DND-41 (cell line): ENCODE measurements around the gene DISC1.
"Not testable (repeated sequence)": the region's sequence is repeated elsewhere in the genome, so short reads cannot be mapped to it uniquely, and the experiment has no call there.

Experiments
- ATAC-seq: fragments of 200-7000 bp; cut with Tn5 transposase; 3 replicates; pipeline ENCODE4 v1.9.1; 2021; ENCODE audit warnings: low read depth; ENCODE audit not compliant: insufficient read depth
- DNase-seq: peaks from one replicate; pipeline ENCODE4 v3.0.0-alpha.2; 2020
- H2AFZ ChIP-seq: 2 replicates; pipeline ENCODE4 v1.6.0; 2012; ENCODE audit warnings: low read depth, low read length
- H3K27ac ChIP-seq: 2 replicates; pipeline ENCODE4 v1.5.1; 2012; ENCODE audit warnings: low read length, inconsistent platforms
- H3K27me3 ChIP-seq: fragments of 200-600 bp; sonication (generic); 2 replicates; pipeline ENCODE4 v1.6.0; 2012; ENCODE audit warnings: low read length, mild to moderate bottlenecking, inconsistent platforms; ENCODE audit not compliant: insufficient read depth, poor library complexity
- H3K36me3 ChIP-seq: 2 replicates; pipeline ENCODE4 v1.5.1; 2012; ENCODE audit warnings: low read length, inconsistent platforms; ENCODE audit not compliant: insufficient read depth
- H3K4me1 ChIP-seq: 2 replicates; pipeline ENCODE4 v1.5.1; 2012; ENCODE audit warnings: mild to moderate bottlenecking, low read length; ENCODE audit not compliant: insufficient read depth
- H3K4me2 ChIP-seq: 2 replicates; pipeline ENCODE4 v1.6.0; 2012; ENCODE audit warnings: mild to moderate bottlenecking, moderate library complexity, low read length, inconsistent platforms; ENCODE audit not compliant: insufficient read depth
- H3K4me3 ChIP-seq, 2 experiments: fragments of 200-600 bp in 1 of 2; shearing (Covaris generic) in 1 of 2; 2 replicates each; pipeline ENCODE4 v1.5.1; 2012 to 2016; ENCODE audit warnings: inconsistent platforms in 2 of 2, low read length in 2 of 2, mild to moderate bottlenecking in 2 of 2, low read depth in 1 of 2, moderate library complexity in 1 of 2
- H3K79me2 ChIP-seq: 2 replicates; pipeline ENCODE4 v1.6.0; 2012; ENCODE audit warnings: low read length, inconsistent platforms; ENCODE audit not compliant: insufficient read depth
- H3K9ac ChIP-seq: 2 replicates; pipeline ENCODE4 v1.6.0; 2012; ENCODE audit warnings: low read depth, mild to moderate bottlenecking, inconsistent platforms, low read length, moderate library complexity
- H3K9me3 ChIP-seq: 2 replicates; pipeline ENCODE4 v1.5.1; 2012; ENCODE audit warnings: low read length, moderate library complexity, mild to moderate bottlenecking, inconsistent platforms; ENCODE audit not compliant: insufficient read depth, severe bottlenecking
- H4K20me1 ChIP-seq: 2 replicates; pipeline ENCODE4 v1.6.0; 2012; ENCODE audit warnings: low read length; ENCODE audit not compliant: insufficient read depth
- CTCF ChIP-seq: IDR thresholded peaks from 2 replicates; pipeline ENCODE4 v1.5.1; 2012; ENCODE audit warnings: borderline replicate concordance, low read length, moderate library complexity, mild to moderate bottlenecking; ENCODE audit not compliant: poor library complexity, severe bottlenecking; ENCODE audit errors: extremely low read depth
- EZH2 ChIP-seq: IDR thresholded peaks from 3 replicates; pipeline ENCODE4 v1.6.1; 2012; ENCODE audit warnings: borderline replicate concordance, low read depth, mild to moderate bottlenecking, moderate library complexity, low read length, inconsistent platforms; ENCODE audit not compliant: severe bottlenecking

The DISC1 gene

GRCh38 chr1:231724041-231724440, 97.5 kb downstream of the DISC1 start:
- Histone ChIP-seq H3K4me3 (no peak overlapping the region), H3K4me2 (no peak overlapping the region), H3K9ac (no peak overlapping the region), H3K9me3 (no peaks in the 10 kb centered on the region), H4K20me1 (no peaks in the 10 kb centered on the region), H3K27me3 (no peaks in the 10 kb centered on the region), H3K4me1 (no peaks in the 10 kb centered on the region), H3K36me3 (no peaks in the 10 kb centered on the region), H3K27ac (no peak overlapping the region), H2AFZ (no peak overlapping the region), H3K79me2 (no peaks in the 10 kb centered on the region)
- TF ChIP-seq CTCF (no peak), EZH2 (no peak)
- DNase-seq (no peak), ATAC-seq (no peak)

- ATAC-seq: peak; percentile 80
- H3K9me3 ChIP-seq: no peaks in the 10 kb centered on the region
- peak; percentile 41 for DNase-seq
- H3K27me3 ChIP-seq: no peaks in the 10 kb centered on the region
- H3K27ac ChIP-seq: no peak overlapping the region
- H3K4me2 ChIP-seq: no peak overlapping the region
- H3K4me1 ChIP-seq: no peaks in the 10 kb centered on the region
- no peaks in the 10 kb centered on the region for H3K36me3 ChIP-seq
- TF ChIP-seq EZH2 (no peak), CTCF (peak; percentile 67)
- no peaks in the 10 kb centered on the region for H4K20me1 ChIP-seq
- H3K4me3 ChIP-seq: no peak overlapping the region
- no peaks in the 10 kb centered on the region for H3K79me2 ChIP-seq
- H2AFZ ChIP-seq: no peak overlapping the region
- H3K9ac ChIP-seq: no peak overlapping the region
Observed at GRCh38 chr1:231724876-231725647, 98.5 kb downstream of the DISC1 start.

- Histone ChIP-seq H3K36me3 (no peaks in the 10 kb centered on the region), H3K4me1 (no peaks in the 10 kb centered on the region), H3K4me3 (no peak overlapping the region), H3K4me2 (no peak overlapping the region), H3K9me3 (peaks cover 2% of the 10 kb centered on the region), H3K79me2 (no peaks in the 10 kb centered on the region), H4K20me1 (no peaks in the 10 kb centered on the region), H3K27me3 (no peaks in the 10 kb centered on the region), H3K9ac (no peak overlapping the region), H3K27ac (no peak overlapping the region), H2AFZ (no peak overlapping the region)
- ATAC-seq (no peak), DNase-seq (no peak)
- TF ChIP-seq EZH2: no peak
Observed at GRCh38 chr1:231727171-231727570, 100.6 kb downstream of the DISC1 start.

DNA sequence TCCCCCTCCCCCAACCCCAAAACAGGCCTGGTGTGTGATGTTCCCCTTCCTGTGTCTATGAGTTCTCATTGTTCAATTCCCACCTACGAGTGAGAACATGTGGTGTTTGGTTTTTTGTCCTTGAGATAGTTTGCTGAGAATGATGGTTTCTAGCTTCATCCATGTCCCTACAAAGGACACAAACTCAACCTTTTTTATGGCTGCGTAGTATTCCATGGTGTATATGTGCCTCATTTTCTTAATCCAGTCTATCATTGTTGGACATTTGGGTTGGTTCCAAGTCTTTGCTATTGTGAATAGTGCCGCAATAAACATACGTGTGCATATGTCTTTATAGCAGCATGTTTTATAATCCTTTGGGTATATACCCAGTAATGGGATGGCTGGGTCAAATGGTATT, 102.4 kb downstream of the DISC1 start:
- H3K27ac ChIP-seq, H3K9me3 ChIP-seq, ATAC-seq: not testable (repeated sequence)

More for the DNA sequence above, 102.4 kb downstream of the DISC1 start:
- H3K9ac ChIP-seq, H3K4me2 ChIP-seq, H3K4me1 ChIP-seq, H3K79me2 ChIP-seq, H4K20me1 ChIP-seq, H3K27me3 ChIP-seq, H3K4me3 ChIP-seq, DNase-seq, H2AFZ ChIP-seq, H3K36me3 ChIP-seq: not testable (repeated sequence)
